Pons (tissue), 1 donor: Measurements from ENCODE around the gene WDR88.
"Not testable (repeated sequence)": the region's sequence is repeated elsewhere in the genome, so short reads cannot be mapped to it uniquely, and the experiment has no call there.

ENCODE experiments used
- DNase-seq: peaks from one replicate; pipeline ENCODE4 v3.0.0-alpha.2; 2016; ENCODE audit warnings: low spot score

The WDR88 gene

GRCh38 chr19:33198169-33198568 lies 66.3 kb downstream of the WDR88 start:
- no peak for DNase-seq

GRCh38 chr19:33199441-33200265 lies 67.7 kb downstream of the WDR88 start:
- DNase-seq = no peak

- no peak for DNase-seq
Observed at GRCh38 chr19:33201473-33201872, 69.6 kb downstream of the WDR88 start.

GRCh38 chr19:33201886-33202545 lies 70.1 kb downstream of the WDR88 start:
- no peak for DNase-seq

- no peak for DNase-seq
Observed at GRCh38 chr19:33202546-33203507, 70.9 kb downstream of the WDR88 start.

- no peak for DNase-seq
Observed at GRCh38 chr19:33203529-33203928, 71.6 kb downstream of the WDR88 start.

GRCh38 chr19:33204136-33204973 lies 72.4 kb downstream of the WDR88 start:
- no peak for DNase-seq

GRCh38 chr19:33205110-33205509 lies 73.2 kb downstream of the WDR88 start:
- no peak for DNase-seq

- no peak for DNase-seq
Observed at GRCh38 chr19:33205531-33206260, 73.8 kb downstream of the WDR88 start.

GRCh38 chr19:33206261-33207039 lies 74.5 kb downstream of the WDR88 start:
- DNase-seq = no peak

GRCh38 chr19:33207040-33207620 lies 75.2 kb downstream of the WDR88 start:
- DNase-seq = no peak

- no peak for DNase-seq
Observed at GRCh38 chr19:33207903-33208302, 76.0 kb downstream of the WDR88 start.

GRCh38 chr19:33208371-33208895 lies 76.5 kb downstream of the WDR88 start:
- DNase-seq = peak; percentile 20

- DNase-seq = peak; percentile 14
Observed at GRCh38 chr19:33208904-33209849, 77.3 kb downstream of the WDR88 start.

GRCh38 chr19:33209850-33210230 lies 77.9 kb downstream of the WDR88 start:
- DNase-seq = not testable (repeated sequence)

- no peak for DNase-seq
Observed at GRCh38 chr19:33210266-33210940, 78.5 kb downstream of the WDR88 start.

GRCh38 chr19:33211794-33212435 lies 80.0 kb downstream of the WDR88 start:
- no peak for DNase-seq
